Stomach (tissue), 9 donors: ENCODE data around the gene MINDY4B. TPM values are rescaled to one million over a fixed set of nuclear protein-coding genes. Genes with fewer than 3 reads are reported as not detected.

ENCODE experiments used
- DNase-seq, 2 donors: peaks; one replicate each; pipeline versions ENCODE4 v3.0.0 to v3.0.0-alpha.2; 2013 to 2019
- H3K27ac ChIP-seq, 5 donors: fragments of 200-600 bp in 4 of 5; sonication (generic) in 4 of 5; one replicate each; pipeline ENCODE4 v1.5.1; 2013 to 2019; ENCODE audit warnings: mild to moderate bottlenecking in 1 of 5, moderate library complexity in 1 of 5
- H3K27me3 ChIP-seq, 3 donors: fragments of 200-600 bp; sonication (generic); one replicate each; pipeline ENCODE4 v1.5.1; 2017 to 2019; ENCODE audit warnings: mixed run types in 1 of 3
- H3K36me3 ChIP-seq, 4 donors: fragments of 200-600 bp; sonication (generic); 1 replicate in 3 of 4; 2 replicates in 1 of 4; pipeline ENCODE4 v1.5.1; 2016 to 2019
- H3K4me1 ChIP-seq, 4 donors: fragments of 200-600 bp; sonication (generic); one replicate each; pipeline ENCODE4 v1.5.1; 2016 to 2019
- H3K4me3 ChIP-seq, 4 donors: fragments of 200-600 bp; sonication (generic) in 3 of 4; one replicate each; pipeline ENCODE4 v1.5.1; 2016 to 2019; ENCODE audit warnings: mild to moderate bottlenecking in 1 of 4
- H3K9me3 ChIP-seq, 4 donors: fragments of 200-600 bp; sonication (generic); one replicate each; pipeline ENCODE4 v1.5.1; 2016 to 2019
- EP300 ChIP-seq: sonication (generic); formaldehyde crosslinking; IDR thresholded peaks from one replicate; pipeline ENCODE4 v1.6.1; 2017; ENCODE audit warnings: antibody characterized with exemption
- POLR2A ChIP-seq, 4 donors: fragments of 450-650 bp; IDR thresholded peaks; one replicate each; pipeline ENCODE4 v1.6.1; 2016; ENCODE audit warnings: antibody characterized with exemption in 4 of 4, control low read depth in 2 of 4, mild to moderate bottlenecking in 1 of 4, moderate library complexity in 1 of 4
- POLR2AphosphoS5 ChIP-seq, 3 donors: sonication (generic); formaldehyde crosslinking; IDR thresholded peaks; one replicate each; pipeline ENCODE4 v1.6.1; 2016; ENCODE audit warnings: antibody characterized with exemption in 3 of 3
- WGBS, 5 donors: extraction: QIAGEN DNeasy Blood & Tissue Kit in 3 of 5; methylation state at CpG; one replicate each; pipeline versions ENCODE4 v1.1.5 to v1.1.7; 2013 to 2018; 5-methylcytosine and 5-hydroxymethylcytosine counted together
- intact Hi-C: fragments of 100-400 bp; cut with DNase I; formaldehyde crosslinking; loops from one replicate; pipeline ENCODE4 v1.15.1; 2023; ENCODE audit warnings: low total_unique reads
- polyA plus RNA-seq, 3 donors: library from polyadenylated mRNA; stranded (reverse); fragments of 200-250 nt; gene quantifications; one replicate each; pipeline ENCODE4 v1.2.3, GENCODE V29; 2013
- total RNA-seq, 5 donors: library from RNA; depleted of rRNA; stranded (reverse); fragments of >200 nt; gene quantifications; one replicate each; pipeline versions ENCODE4 v1.1.0 to v1.2.3, GENCODE V29; 2014 to 2016
- TF ChIP-seq, protein P1 (sequence below), 7 experiments: fragments of 450-650 bp in 4 of 7; fragments of 200-600 bp in 3 of 7; sonication (generic) in 3 of 7; IDR thresholded peaks; one replicate each; pipeline ENCODE4 v1.5.1; 2016 to 2019; ENCODE audit warnings: antibody characterized with exemption in 7 of 7, control low read depth in 2 of 7, mild to moderate bottlenecking in 1 of 7
- donor health status: healthy with polysubstance abuse.
- donor health status: Bipolar disorder and iron deficiency.
- donor health status: healthy.

The MINDY4B gene
- total and polyA plus RNA-seq, 8 donors: not detected

DNA sequence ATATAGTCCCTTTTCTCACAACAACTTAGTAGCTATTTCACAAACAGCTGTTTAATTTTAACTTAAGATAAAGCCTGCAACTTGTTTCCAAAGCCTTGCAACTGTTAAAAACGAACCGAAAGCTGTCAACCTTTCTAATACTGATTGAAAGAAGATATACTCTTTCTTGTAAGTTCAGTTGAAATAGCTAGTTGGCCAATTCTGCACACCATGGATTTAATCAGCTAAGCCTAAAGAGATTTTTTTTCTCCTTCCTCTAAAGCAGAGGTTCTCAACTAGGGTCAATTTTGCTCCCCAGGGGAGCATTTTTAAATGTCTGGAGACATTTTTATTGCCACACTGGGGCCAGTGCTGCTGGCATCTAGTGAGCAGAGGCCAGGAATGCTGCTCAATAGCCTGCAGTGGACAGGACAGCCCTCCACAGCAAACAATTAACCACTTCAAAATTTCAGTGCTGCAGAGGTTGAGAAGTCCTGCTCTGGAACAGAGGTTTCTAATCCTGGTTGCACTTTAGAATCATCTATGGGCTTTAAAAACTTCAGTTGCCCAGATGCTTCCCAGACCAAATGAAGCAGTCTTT lies 26.2 kb downstream of the MINDY4B start:
- 51 to 68% (median 62%) methylated on average over 2 of the region's 2 CpGs for WGBS, 5 donors
- intact Hi-C loops: no loop called here
- Histone ChIP-seq H3K4me3 (no peak overlapping the region), H3K36me3 (no peaks in the 10 kb centered on the region), H3K27me3 (no peaks in the 10 kb centered on the region), H3K9me3 (no peaks in the 10 kb centered on the region), H3K27ac (no peak overlapping the region), H3K4me1 (no peaks in the 10 kb centered on the region)
- no peak for DNase-seq
- TF ChIP-seq POLR2AphosphoS5 (IDR thresholded peaks at IDR 0.05) (no peak), EP300 (no peak), POLR2A (IDR thresholded peaks at IDR 0.05) (no peak)
- TF ChIP-seq, protein P1, sequence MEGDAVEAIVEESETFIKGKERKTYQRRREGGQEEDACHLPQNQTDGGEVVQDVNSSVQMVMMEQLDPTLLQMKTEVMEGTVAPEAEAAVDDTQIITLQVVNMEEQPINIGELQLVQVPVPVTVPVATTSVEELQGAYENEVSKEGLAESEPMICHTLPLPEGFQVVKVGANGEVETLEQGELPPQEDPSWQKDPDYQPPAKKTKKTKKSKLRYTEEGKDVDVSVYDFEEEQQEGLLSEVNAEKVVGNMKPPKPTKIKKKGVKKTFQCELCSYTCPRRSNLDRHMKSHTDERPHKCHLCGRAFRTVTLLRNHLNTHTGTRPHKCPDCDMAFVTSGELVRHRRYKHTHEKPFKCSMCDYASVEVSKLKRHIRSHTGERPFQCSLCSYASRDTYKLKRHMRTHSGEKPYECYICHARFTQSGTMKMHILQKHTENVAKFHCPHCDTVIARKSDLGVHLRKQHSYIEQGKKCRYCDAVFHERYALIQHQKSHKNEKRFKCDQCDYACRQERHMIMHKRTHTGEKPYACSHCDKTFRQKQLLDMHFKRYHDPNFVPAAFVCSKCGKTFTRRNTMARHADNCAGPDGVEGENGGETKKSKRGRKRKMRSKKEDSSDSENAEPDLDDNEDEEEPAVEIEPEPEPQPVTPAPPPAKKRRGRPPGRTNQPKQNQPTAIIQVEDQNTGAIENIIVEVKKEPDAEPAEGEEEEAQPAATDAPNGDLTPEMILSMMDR (IDR thresholded peaks at IDR 0.05): no peak

DNA sequence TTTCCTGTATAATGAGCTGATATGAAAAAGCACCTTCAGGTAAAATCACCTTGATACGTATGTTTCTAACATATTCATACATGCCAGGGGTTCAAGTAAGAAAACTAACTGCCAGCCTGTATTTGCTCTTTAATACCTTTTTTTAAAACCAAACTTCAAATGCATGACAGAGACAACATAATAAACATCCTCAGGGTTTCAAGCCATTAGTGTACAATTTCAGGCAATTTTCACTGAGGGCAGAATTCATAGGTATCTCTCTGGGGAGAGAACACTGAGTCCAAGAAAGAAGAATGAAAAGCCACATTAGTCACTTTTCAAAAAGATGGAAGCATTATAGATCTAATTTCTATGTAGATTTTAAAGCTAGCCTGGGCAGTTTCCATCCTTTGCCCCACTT lies 26.9 kb downstream of the MINDY4B start:
- DNase-seq: no peak
- H3K27ac ChIP-seq: no peak overlapping the region

DNA sequence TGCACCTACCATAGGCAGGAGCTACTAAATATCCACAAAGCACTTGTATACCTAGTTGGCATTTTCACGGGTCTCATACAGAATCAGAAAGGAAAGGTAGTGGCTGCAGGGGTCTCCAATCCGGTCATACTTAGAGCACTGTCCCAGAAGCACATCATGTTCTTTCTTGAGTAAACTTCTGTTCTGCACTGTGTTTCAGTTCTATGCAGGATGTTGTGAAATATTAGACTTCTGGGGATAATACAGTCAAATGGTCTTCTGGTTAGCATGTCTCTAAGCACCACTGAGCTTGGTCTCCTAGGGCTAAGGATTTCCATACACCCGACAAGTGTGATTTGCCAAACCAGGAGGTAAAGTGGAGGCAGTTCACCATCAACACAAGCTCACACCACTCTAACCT lies 27.9 kb downstream of the MINDY4B start:
- intact Hi-C loops: no loop called here
- WGBS, 5 donors: 79 to 91% (median 88%) methylated on average over 3 of the region's 3 CpGs
- Histone ChIP-seq H3K4me1 (no peaks in the 10 kb centered on the region), H3K36me3 (no peaks in the 10 kb centered on the region), H3K27me3 (no peaks in the 10 kb centered on the region), H3K9me3 (no peaks in the 10 kb centered on the region), H3K27ac (no peak overlapping the region), H3K4me3 (no peak overlapping the region)
- TF ChIP-seq POLR2AphosphoS5 (IDR thresholded peaks at IDR 0.05): no peak
- TF ChIP-seq, protein P1 (IDR thresholded peaks at IDR 0.05): no peak
- no peak for TF ChIP-seq EP300
- TF ChIP-seq POLR2A (IDR thresholded peaks at IDR 0.05): no peak
- DNase-seq: no peak

More for the DNA sequence above, 26.9 kb downstream of the MINDY4B start:
- no peak for TF ChIP-seq POLR2AphosphoS5 (IDR thresholded peaks at IDR 0.05)
- TF ChIP-seq, protein P1 (IDR thresholded peaks at IDR 0.05): no peak
- Histone ChIP-seq H3K4me3 (no peak overlapping the region), H3K36me3 (no peaks in the 10 kb centered on the region), H3K27me3 (no peaks in the 10 kb centered on the region), H3K9me3 (no peaks in the 10 kb centered on the region), H3K4me1 (no peaks in the 10 kb centered on the region)
- intact Hi-C loops: no loop called here
- WGBS, 5 donors: 84 to 93% (median 89%) methylated on average over 1 of the region's 1 CpG

DNA sequence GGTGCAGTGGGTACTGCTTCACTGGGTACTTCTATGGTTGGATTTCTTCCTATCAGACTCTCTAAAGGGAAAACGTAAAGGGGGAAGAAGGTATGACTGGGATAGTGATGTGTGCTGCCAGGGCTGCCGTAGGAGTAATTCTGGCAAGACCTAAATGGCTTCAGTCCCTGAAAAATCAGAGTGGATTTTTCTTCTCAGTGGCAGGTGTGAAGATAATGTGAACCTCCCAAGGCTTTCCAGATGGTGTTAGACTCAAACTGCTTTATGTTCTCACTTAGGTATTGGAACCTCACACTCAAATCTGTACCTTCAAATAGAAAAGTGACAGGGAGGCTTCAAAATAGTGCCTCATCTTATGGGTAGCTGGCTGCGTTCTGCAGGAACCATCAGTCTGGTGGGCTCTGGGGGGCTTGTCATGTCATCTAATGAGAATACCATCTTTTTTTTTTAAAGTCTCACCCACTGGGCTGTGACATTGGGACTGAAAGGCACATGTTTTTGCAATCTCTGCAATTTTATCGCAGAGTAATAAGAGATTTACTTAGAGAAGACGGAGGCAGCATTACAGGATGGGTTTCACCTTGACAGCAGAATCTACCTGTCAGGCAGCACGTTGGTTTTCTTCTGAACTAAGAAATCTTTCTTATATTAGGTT lies 28.5 kb downstream of the MINDY4B start:
- no peak overlapping the region for H3K27ac ChIP-seq
- no peaks in the 10 kb centered on the region for H3K36me3 ChIP-seq
- 81 to 88% (median 84%) methylated on average over 6 of the region's 6 CpGs for WGBS, 5 donors
- TF ChIP-seq, protein P1 (IDR thresholded peaks at IDR 0.05): no peak
- TF ChIP-seq EP300 (no peak), POLR2AphosphoS5 (IDR thresholded peaks at IDR 0.05) (no peak)
- DNase-seq: no peak
- no peaks in the 10 kb centered on the region for H3K27me3 ChIP-seq
- intact Hi-C loops: no loop called here
- H3K4me3 ChIP-seq: no peak overlapping the region
- no peaks in the 10 kb centered on the region for H3K9me3 ChIP-seq
- no peaks in the 10 kb centered on the region for H3K4me1 ChIP-seq
